Naive B cell (primary cell): Measurements from ENCODE around the gene C14orf180. TPM values are rescaled to one million over a fixed set of nuclear protein-coding genes. Genes with fewer than 3 reads are reported as not detected.
"Not testable (repeated sequence)": the region's sequence is repeated elsewhere in the genome, so short reads cannot be mapped to it uniquely, and the experiment has no call there.

Source experiments
- ATAC-seq, 2 donors: fragments of 150-1000 bp; cut with Tn5 transposase; 2 replicates each; pipeline ENCODE4 v1.10.0; 2021; ENCODE audit warnings: low read depth in 2 of 2, mild to moderate bottlenecking in 2 of 2, moderate library complexity in 2 of 2
- DNase-seq: peaks from one replicate; pipeline ENCODE4 v3.0.0; 2022
- H3K27ac Mint-ChIP-seq, 6 donors: one replicate each; pipeline ENCODE4 v1.8.0; 2020 to 2022; ENCODE audit warnings: mild to moderate bottlenecking in 6 of 6, mixed read lengths in 6 of 6, moderate library complexity in 5 of 6, inconsistent platforms in 2 of 6
- H3K27me3 Mint-ChIP-seq, 3 donors: one replicate each; pipeline ENCODE4 v1.8.0; 2021 to 2022; ENCODE audit warnings: mixed read lengths in 3 of 3, mild to moderate bottlenecking in 1 of 3
- H3K36me3 Mint-ChIP-seq, 2 donors: one replicate each; pipeline ENCODE4 v1.8.0; 2020 to 2022; ENCODE audit warnings: mixed read lengths in 2 of 2, inconsistent platforms in 1 of 2, mild to moderate bottlenecking in 1 of 2
- H3K4me1 Mint-ChIP-seq, 3 donors: one replicate each; pipeline ENCODE4 v1.8.0; 2020 to 2022; ENCODE audit warnings: mixed read lengths in 3 of 3, inconsistent platforms in 1 of 3, mild to moderate bottlenecking in 1 of 3, moderate library complexity in 1 of 3
- H3K4me3 Mint-ChIP-seq, 8 donors: one replicate each; pipeline ENCODE4 v1.8.0; 2020 to 2022; ENCODE audit warnings: mild to moderate bottlenecking in 8 of 8, mixed read lengths in 8 of 8, moderate library complexity in 8 of 8, inconsistent platforms in 2 of 8
- H3K9me3 Mint-ChIP-seq, 7 donors: one replicate each; pipeline ENCODE4 v1.8.0; 2020 to 2022; ENCODE audit warnings: mixed read lengths in 7 of 7, mild to moderate bottlenecking in 5 of 7, inconsistent platforms in 2 of 7, moderate library complexity in 1 of 7
- polyA plus RNA-seq, 6 donors: library from polyadenylated mRNA; unstranded; fragments of 300-500 nt; fragmentation: Illumina TruSeq; gene quantifications; one replicate each; pipeline ENCODE4 v1.2.3, GENCODE V29; 2021; ENCODE audit warnings: low read depth in 6 of 6

Gene C14orf180
- polyA plus RNA-seq, 6 donors from 2014 or later = not detected

- DNase-seq (no peak), ATAC-seq (no peak)
- Mint-ChIP-seq H3K27ac (no peak overlapping the region), H3K4me1 (peaks cover 0 to 8% (median 0%) of the 10 kb centered on the region in 3 donors), H3K9me3 (peaks cover 0 to 10% (median under 1%) of the 10 kb centered on the region in 7 donors), H3K4me3 (no peak overlapping the region), H3K36me3 (peaks cover 0 to 17% of the 10 kb centered on the region in 2 donors), H3K27me3 (peaks cover 30 to 76% (median 55%) of the 10 kb centered on the region in 3 donors)
Observed at GRCh38 chr14:104614126-104614812, 34.7 kb downstream of the C14orf180 start.

- Mint-ChIP-seq H3K9me3 (peaks cover 20 to 48% (median 27%) of the 10 kb centered on the region in 7 donors), H3K4me1 (peaks cover 0 to 4% (median 0%) of the 10 kb centered on the region in 3 donors), H3K27me3 (peaks cover 32 to 58% (median 44%) of the 10 kb centered on the region in 3 donors), H3K36me3 (peaks cover 5 to 33% of the 10 kb centered on the region in 2 donors), H3K27ac (peak overlapping the region in 1 of 6 donors; percentile 31), H3K4me3 (no peak overlapping the region)
- ATAC-seq = no peak
- no peak for DNase-seq
Observed at GRCh38 chr14:104624939-104625338, 45.4 kb downstream of the C14orf180 start.

GRCh38 chr14:104632781-104633180 lies 53.2 kb downstream of the C14orf180 start:
- DNase-seq (no peak), ATAC-seq (no peak)
- H3K9me3 Mint-ChIP-seq = peaks cover 8 to 22% (median 16%) of the 10 kb centered on the region in 7 donors
- no peak overlapping the region for H3K27ac Mint-ChIP-seq
- no peak overlapping the region for H3K4me3 Mint-ChIP-seq
- peaks cover 5 to 13% of the 10 kb centered on the region in 2 donors for H3K36me3 Mint-ChIP-seq
- H3K4me1 Mint-ChIP-seq = no peaks in the 10 kb centered on the region
- peaks cover 2 to 33% (median 6%) of the 10 kb centered on the region in 3 donors for H3K27me3 Mint-ChIP-seq

- H3K27ac Mint-ChIP-seq = no peak overlapping the region
- no peak overlapping the region for H3K4me3 Mint-ChIP-seq
Observed at GRCh38 chr14:104633276-104634137, 53.9 kb downstream of the C14orf180 start.

GRCh38 chr14:104634138-104634760 lies 54.7 kb downstream of the C14orf180 start:
- Mint-ChIP-seq H3K4me3 (no peak overlapping the region), H3K36me3 (peaks cover under 1 to 2% of the 10 kb centered on the region in 2 donors), H3K9me3 (peaks cover under 1 to 9% (median 6%) of the 10 kb centered on the region in 7 donors), H3K4me1 (no peaks in the 10 kb centered on the region), H3K27me3 (peaks cover 5 to 30% (median 18%) of the 10 kb centered on the region in 3 donors), H3K27ac (no peak overlapping the region)
- ATAC-seq = no peak
- no peak for DNase-seq

More at GRCh38 chr14:104633276-104634137, 53.9 kb downstream of the C14orf180 start:
- Mint-ChIP-seq H3K9me3 (peaks cover 5 to 15% (median 11%) of the 10 kb centered on the region in 7 donors), H3K36me3 (peaks cover 5 to 7% of the 10 kb centered on the region in 2 donors), H3K4me1 (no peaks in the 10 kb centered on the region), H3K27me3 (peaks cover 3 to 28% (median 11%) of the 10 kb centered on the region in 3 donors)
- no peak for ATAC-seq
- DNase-seq = no peak

- peaks cover 5 to 35% (median 18%) of the 10 kb centered on the region in 3 donors for H3K27me3 Mint-ChIP-seq
Observed at GRCh38 chr14:104634886-104635570, 55.5 kb downstream of the C14orf180 start.

GRCh38 chr14:104635717-104636116 lies 56.2 kb downstream of the C14orf180 start:
- Mint-ChIP-seq H3K27me3 (peaks cover 5 to 33% (median 18%) of the 10 kb centered on the region in 3 donors), H3K27ac (no peak overlapping the region), H3K4me1 (peaks cover 0 to 6% (median 4%) of the 10 kb centered on the region in 3 donors), H3K4me3 (no peak overlapping the region), H3K9me3 (no peaks in the 10 kb centered on the region), H3K36me3 (no peaks in the 10 kb centered on the region)
- no peak for DNase-seq
- ATAC-seq = no peak

More at GRCh38 chr14:104634886-104635570, 55.5 kb downstream of the C14orf180 start:
- Mint-ChIP-seq H3K36me3 (no peaks in the 10 kb centered on the region), H3K9me3 (peaks cover 0 to 3% (median 0%) of the 10 kb centered on the region in 7 donors), H3K4me1 (peaks cover 0 to 4% (median 4%) of the 10 kb centered on the region in 3 donors), H3K27ac (no peak overlapping the region), H3K4me3 (no peak overlapping the region)
- DNase-seq (no peak), ATAC-seq (no peak)

GRCh38 chr14:104636131-104636530 lies 56.6 kb downstream of the C14orf180 start:
- Mint-ChIP-seq H3K27me3 (peaks cover 5 to 33% (median 18%) of the 10 kb centered on the region in 3 donors), H3K4me3 (no peak overlapping the region), H3K9me3 (no peaks in the 10 kb centered on the region), H3K27ac (no peak overlapping the region), H3K36me3 (no peaks in the 10 kb centered on the region), H3K4me1 (peaks cover 0 to 6% (median 4%) of the 10 kb centered on the region in 3 donors)
- no peak for DNase-seq
- no peak for ATAC-seq

GRCh38 chr14:104636846-104637545 lies 57.4 kb downstream of the C14orf180 start:
- H3K9me3 Mint-ChIP-seq, H3K36me3 Mint-ChIP-seq, DNase-seq, ATAC-seq, H3K4me3 Mint-ChIP-seq: not testable (repeated sequence)
- Mint-ChIP-seq H3K4me1 (peaks cover 4 to 13% (median 9%) of the 10 kb centered on the region in 3 donors), H3K27ac (peak overlapping the region in 1 of 6 donors; percentile 64), H3K27me3 (peaks cover 5 to 33% (median 18%) of the 10 kb centered on the region in 3 donors)

- no peak for DNase-seq
- Mint-ChIP-seq H3K9me3 (no peaks in the 10 kb centered on the region), H3K27me3 (peaks cover 5 to 33% (median 18%) of the 10 kb centered on the region in 3 donors), H3K36me3 (no peaks in the 10 kb centered on the region), H3K4me1 (peaks cover 4 to 13% (median 9%) of the 10 kb centered on the region in 3 donors), H3K4me3 (no peak overlapping the region), H3K27ac (peak overlapping the region in 2 of 6 donors; percentile 5 to 64)
- no peak for ATAC-seq
Observed at GRCh38 chr14:104637546-104638003, 58.0 kb downstream of the C14orf180 start.

GRCh38 chr14:104638190-104638589 lies 58.6 kb downstream of the C14orf180 start:
- Mint-ChIP-seq H3K27me3 (peaks cover 5 to 33% (median 18%) of the 10 kb centered on the region in 3 donors), H3K4me3 (no peak overlapping the region), H3K36me3 (no peaks in the 10 kb centered on the region), H3K9me3 (no peaks in the 10 kb centered on the region), H3K4me1 (peaks cover 4 to 13% (median 9%) of the 10 kb centered on the region in 3 donors), H3K27ac (no peak overlapping the region)
- DNase-seq = no peak
- no peak for ATAC-seq

GRCh38 chr14:104638927-104639450 lies 59.4 kb downstream of the C14orf180 start:
- no peak overlapping the region for H3K27ac Mint-ChIP-seq
- no peaks in the 10 kb centered on the region for H3K9me3 Mint-ChIP-seq
- no peaks in the 10 kb centered on the region for H3K36me3 Mint-ChIP-seq
- DNase-seq (no peak), ATAC-seq (no peak)
- peaks cover 4 to 13% (median 9%) of the 10 kb centered on the region in 3 donors for H3K4me1 Mint-ChIP-seq
- H3K4me3 Mint-ChIP-seq = no peak overlapping the region
- H3K27me3 Mint-ChIP-seq = peaks cover 5 to 32% (median 18%) of the 10 kb centered on the region in 3 donors
